Stimulated activated CD8-positive, alpha-beta memory T cell treated with anti-CD3 and anti-CD28 coated beads, Interleukin-15, amount 100 ng/mL, for 1 hour (primary cell): Measurements from ENCODE around the gene EPSTI1.

Experiments used
- DNase-seq: peaks from one replicate; pipeline ENCODE4 v3.0.0-alpha.2; 2020; ENCODE audit warnings: low read depth

EPSTI1 gene

DNA sequence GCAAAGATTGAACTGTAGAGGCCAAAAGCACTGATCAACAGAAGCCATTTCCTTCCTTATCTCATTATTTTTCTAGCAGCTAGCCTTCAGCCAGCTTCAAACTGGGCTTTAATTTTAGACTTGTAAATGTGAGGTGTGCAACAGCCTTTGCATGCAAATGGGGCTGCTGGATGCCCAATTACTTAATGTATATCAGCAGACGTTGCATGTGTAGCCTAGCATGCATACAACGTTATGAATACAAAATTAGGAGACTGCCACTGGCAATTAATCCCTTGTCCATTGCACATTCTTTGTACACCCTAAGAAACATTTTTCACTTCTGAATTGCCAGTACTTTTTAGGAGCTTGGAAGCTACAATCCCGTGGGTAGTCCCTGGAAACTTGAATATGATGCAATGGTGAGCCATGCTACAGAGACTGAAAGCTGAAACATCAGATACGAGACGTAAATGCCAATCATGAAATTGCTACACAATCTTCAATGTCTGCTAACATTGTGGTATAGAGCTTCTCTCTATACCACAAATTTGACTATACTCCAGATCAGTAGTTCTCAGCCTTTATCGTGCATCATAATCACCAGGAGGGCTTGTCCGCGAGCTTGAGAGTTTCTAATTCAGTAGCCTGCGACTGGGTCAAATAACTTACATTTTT is 20.2 kb downstream of the EPSTI1 start:
- no peak for DNase-seq

DNA sequence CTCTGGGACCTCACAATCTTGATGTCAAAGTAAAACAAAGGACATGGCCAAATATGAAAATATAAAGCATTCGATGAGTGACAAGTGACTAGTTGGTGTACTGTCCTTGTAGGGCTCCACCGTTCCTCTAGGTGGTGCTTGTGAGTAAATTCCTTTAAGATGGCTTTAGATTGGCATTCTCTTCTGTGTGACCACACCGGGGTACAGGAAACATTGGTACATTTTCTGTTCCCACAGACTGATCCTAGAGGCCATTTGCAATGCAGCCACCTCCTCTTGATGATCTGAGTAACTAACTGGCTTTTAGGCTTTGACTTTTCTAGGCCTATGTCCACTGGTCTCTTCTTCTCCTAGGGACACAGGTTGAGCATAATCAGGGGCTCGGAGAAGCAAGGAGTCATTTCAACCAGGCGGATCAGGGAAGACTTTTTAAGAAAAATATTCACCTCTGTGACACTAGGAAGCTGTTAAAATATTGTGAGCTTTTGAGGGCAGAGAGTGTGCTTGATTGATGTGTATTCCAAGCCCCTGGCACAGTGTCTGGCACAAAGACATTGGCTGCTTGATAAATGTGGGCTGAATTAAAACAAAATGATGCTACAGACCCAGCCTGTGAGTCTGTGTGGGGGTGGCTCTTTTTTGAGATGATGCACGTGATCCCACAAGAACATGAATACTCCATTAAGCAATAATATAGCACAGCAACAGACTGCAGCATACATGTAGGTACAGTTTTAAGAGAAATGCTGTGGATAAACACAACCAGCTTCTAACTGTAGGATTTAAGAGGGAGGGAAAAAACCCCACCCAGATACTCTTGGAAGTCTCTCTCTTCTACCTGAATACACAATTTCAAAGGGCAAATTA is 21.0 kb downstream of the EPSTI1 start:
- DNase-seq: no peak

DNA sequence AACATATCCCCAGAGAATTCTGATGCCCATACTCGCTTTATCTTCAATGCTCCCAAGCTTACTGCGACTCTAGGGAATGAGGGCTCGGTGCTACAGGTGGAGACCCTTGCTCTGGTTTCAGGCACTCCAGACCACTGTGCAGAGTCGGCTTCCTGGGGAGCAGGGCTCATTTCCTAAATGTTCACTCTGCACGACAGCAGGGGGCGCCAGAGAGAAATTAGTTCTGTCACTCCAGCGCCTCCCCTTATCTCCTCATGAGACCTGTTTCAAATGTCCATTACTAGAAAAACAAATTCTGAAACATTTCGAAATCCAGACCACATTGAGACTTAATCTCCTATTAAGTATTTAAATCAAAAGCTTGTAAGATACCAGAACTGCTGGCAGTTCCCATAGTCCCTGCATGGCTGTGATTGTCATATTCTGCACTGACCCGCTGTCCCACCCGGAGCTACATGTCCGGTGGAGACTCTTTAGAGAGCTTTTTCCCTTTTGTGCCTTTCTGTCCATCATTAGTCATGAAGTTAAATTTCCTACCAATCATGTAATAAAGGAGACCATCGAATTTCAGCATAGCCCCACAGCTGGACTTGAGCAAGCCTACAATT is 22.4 kb downstream of the EPSTI1 start:
- peak; percentile 75 for DNase-seq

- DNase-seq: no peak
Observed at GRCh38 chr13:42968906-42969305, 23.1 kb downstream of the EPSTI1 start.

DNA sequence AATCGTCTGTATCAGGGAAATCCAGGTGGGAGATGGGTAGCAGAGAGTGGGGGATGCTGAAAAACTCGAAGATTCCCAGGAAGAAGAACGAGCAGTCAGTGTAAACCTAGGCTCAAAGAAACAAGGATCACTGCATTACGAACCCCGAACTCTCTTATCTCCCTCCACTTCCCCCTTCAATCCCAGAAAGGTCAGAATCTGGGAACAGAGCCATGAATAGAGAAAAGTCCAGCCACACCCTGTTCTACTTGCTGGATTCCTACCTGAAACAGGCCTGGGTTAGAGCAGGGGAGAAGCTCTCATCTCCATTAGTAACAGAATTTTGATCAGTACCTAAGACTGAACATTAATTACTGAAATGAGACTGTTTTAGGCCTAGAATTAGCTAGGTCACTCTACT is 24.4 kb downstream of the EPSTI1 start:
- no peak for DNase-seq

DNA sequence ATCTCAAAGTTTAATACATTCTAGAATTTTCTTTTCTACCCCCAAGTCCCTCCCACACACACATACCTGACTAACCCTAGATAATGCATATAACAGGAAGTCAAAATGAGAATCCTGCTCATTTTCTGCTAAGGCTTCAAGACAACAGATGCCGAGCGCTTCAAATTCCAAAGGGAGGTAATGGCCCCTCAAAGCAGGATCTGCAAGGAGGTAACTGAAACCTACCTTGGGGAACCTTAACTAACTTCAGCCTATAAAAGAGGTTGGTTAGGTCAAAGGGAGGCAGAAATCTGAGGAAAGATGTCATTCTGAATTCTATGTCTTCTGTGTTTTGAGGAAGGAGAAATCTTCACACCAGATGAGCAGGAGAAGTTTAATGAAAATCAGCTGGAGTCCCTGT is 26.8 kb downstream of the EPSTI1 start:
- no peak for DNase-seq

- DNase-seq: no peak
Observed at GRCh38 chr13:42964761-42965161, 27.3 kb downstream of the EPSTI1 start.

DNA sequence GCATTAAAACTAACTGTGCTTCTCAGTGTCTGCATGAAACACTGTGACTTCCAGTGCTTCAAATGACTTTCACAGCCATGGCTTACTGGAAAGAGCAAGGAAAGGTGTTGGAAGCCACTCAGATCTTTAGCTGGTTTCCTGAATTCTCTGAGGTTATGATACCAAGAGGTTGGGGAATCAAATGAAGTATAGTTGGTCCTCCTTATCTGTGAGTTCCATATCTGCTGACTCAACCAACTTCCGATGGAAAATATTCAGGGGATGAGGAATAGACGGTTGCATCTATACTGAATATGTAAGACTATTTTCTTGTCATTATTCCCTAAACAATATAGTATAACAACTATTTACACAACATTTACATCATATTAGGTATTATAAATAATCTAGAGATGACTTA is 32.4 kb downstream of the EPSTI1 start:
- DNase-seq: no peak

GRCh38 chr13:42957881-42958280 is 34.2 kb downstream of the EPSTI1 start:
- DNase-seq: no peak

GRCh38 chr13:42950181-42950580 is 41.9 kb downstream of the EPSTI1 start:
- no peak for DNase-seq

GRCh38 chr13:42947925-42948324 is 44.1 kb downstream of the EPSTI1 start:
- no peak for DNase-seq

DNA sequence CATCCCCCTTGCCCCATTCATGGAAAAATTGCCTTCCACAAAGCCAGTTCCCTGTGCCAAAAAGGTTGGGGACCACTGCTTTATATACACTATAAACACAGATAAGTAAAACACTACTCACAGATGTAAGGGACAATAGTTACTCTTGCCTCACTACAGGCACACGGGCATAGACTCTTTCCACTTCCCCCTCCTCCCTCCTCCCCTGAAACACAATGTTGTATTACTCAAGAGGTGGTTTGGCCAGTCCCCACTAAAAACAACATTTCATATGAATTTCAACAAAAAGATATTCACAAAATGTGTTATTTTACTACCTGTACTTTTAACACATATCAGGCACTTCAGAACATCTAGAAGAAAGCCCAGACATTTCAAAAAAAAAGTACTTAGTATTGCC is 45.1 kb downstream of the EPSTI1 start:
- DNase-seq: no peak

DNA sequence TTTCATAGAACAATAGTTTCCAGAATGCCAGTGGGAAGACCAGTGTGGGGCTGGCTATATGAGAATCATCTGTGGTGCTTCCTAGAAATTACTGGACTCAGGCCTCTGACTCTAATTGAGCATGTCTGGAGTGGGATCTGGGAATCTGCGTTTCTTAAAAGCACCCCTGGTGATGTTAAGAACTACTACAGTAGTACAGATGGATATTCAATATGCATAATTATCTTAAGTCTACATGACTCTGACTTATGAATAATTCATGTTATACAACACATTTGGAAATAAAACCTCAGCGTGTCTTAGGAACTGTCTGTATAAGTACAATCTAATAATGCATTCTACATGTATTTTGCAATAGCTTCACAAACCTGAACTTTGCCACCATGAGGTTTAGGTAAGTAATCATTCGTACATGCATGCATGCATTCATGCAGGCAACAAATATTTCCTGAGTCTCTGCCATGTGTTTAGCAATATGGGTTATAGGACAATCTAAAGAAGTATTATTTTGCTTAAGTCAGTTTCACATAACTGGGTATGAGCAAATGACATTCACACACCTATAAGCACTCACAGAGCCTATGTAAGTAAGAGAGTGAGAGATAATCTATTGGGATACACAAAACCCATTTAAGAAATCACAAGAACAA is 62.0 kb downstream of the EPSTI1 start:
- no peak for DNase-seq

DNA sequence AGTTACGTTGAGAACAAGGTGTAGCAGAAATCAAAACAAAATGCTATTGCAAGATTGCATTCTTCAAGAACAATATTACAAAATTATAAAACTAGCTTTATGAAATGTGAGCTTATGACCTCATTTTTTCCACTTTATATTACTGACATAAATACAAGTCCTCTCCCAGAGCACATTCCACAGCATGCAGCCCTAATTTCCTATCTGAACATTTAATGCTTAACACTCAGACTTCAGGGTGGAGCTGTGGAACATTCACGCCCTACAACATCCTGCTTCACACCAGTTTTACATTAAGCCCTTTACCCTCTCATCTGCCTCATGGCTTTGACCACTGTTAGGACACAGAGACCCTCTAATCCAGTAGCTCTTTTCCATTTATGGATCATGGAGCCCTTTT is 65.5 kb downstream of the EPSTI1 start:
- no peak for DNase-seq

DNA sequence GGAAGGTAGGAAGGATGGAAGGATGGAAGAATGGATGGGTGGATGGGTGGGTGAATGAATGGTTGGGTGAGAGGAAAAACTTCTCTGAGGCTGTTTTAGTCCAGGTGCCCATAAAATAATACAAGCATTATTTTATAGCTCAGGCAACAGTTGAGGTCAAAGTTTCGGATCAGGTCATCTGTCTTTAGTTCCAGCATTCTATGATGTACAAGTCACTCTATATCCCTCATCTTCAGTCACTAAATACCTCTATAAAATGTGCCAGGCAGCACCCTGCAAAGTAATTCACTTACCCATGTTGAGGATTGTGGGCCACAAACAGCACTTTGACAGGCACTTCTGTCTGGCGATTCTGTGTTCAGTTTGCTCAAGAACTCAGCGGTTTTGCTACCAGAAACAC is 66.0 kb downstream of the EPSTI1 start:
- no peak for DNase-seq

DNA sequence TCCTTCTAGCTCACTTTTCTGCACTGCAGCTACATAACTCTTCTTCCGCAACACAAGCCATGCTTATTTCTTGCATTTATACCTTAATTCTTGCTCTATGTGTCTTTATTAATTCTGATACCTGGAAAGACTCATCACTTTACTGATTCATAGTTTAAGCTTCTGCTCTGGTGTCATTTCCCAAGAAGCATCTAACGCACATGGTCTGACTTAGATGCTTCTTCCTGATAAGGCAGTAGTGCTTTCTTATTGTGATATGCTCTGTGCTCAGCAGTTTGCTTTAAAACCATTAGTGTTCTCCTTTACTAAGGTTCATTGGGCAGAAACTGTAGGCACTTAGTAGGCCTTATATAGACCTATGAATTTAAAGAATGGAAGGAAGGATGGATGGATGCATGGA is 66.4 kb downstream of the EPSTI1 start:
- DNase-seq: no peak

- no peak for DNase-seq
Observed at GRCh38 chr13:42924344-42924743, 67.7 kb downstream of the EPSTI1 start.

GRCh38 chr13:42907745-42908144 is 84.3 kb downstream of the EPSTI1 start:
- DNase-seq: no peak

DNA sequence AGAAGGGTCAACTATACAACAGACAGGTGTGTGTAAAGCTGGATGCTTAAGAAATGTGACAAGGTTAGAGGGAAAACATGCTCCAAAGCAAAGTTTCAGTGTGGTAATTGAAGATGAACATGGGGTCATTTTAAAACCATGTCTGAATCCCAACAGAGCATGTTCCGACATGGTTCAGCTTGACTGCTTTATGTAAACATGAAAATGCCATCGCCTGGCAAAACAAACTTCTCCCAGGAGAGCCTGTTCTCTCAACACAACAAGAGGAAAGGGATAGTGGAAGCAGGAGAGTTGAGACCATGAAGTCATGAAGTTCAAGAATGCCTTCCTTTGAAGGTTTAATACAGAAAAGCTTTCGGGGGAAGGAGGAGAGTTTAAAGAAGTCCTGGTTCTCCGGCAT is 85.8 kb downstream of the EPSTI1 start:
- DNase-seq: no peak

GRCh38 chr13:42905579-42905978 is 86.5 kb downstream of the EPSTI1 start:
- no peak for DNase-seq

GRCh38 chr13:42899266-42899665 is 92.8 kb downstream of the EPSTI1 start:
- DNase-seq: no peak

GRCh38 chr13:42895776-42896175 is 96.3 kb downstream of the EPSTI1 start:
- no peak for DNase-seq

DNA sequence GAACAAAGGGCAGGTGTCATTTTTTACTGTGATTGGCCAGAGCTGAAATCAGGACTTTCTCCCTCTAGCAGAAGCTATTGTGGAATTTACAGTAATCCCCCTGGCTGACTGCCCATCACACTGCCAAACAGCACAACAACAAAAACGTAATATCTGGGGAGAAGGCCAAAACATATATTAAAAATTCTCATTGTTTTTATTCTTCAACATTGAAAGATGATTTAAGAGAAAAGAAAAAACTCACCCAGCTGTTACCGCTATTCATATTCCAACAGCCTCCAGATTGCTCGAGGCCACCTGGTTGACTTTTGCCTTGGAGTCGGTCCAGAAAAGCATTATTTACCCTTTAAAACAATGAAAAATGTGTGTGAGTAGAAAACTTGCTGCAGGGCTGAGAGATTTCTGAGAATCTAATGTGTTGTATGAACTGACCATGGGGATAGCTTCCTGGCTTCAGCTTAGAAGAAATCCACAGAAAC is 97.2 kb downstream of the EPSTI1 start:
- no peak for DNase-seq
